ENCODE results near the gene ARHGEF38.

DNA sequence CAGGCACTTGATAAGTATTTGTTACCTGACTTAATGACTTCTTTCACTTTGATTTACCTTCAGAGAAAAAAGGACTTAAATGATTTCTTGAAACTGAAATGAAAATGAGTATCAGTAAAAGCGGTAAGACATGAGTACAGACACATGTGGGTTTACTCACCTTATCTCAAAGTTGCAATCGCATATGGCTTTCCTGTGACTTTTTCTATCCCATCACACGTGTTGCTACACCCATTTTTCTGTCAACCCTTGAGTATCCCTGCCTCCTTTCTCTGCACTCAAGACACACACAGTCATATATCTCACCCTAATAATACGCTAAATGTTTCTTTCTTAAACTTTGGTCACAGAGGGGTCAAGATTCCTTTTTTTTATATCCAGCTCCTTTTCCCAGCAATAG is 11.0 kb upstream of the ARHGEF38 start:
- TF ChIP-seq POLR2A (IDR thresholded peaks at IDR 0.05) = no peak
- TF ChIP-seq, protein P1, sequence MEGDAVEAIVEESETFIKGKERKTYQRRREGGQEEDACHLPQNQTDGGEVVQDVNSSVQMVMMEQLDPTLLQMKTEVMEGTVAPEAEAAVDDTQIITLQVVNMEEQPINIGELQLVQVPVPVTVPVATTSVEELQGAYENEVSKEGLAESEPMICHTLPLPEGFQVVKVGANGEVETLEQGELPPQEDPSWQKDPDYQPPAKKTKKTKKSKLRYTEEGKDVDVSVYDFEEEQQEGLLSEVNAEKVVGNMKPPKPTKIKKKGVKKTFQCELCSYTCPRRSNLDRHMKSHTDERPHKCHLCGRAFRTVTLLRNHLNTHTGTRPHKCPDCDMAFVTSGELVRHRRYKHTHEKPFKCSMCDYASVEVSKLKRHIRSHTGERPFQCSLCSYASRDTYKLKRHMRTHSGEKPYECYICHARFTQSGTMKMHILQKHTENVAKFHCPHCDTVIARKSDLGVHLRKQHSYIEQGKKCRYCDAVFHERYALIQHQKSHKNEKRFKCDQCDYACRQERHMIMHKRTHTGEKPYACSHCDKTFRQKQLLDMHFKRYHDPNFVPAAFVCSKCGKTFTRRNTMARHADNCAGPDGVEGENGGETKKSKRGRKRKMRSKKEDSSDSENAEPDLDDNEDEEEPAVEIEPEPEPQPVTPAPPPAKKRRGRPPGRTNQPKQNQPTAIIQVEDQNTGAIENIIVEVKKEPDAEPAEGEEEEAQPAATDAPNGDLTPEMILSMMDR (IDR thresholded peaks at IDR 0.05) = no peak

All from heart left ventricle (tissue), 13 donors.